SHP77 (cell line): ENCODE results near the gene CEBPA.

Source experiments
- DNase-seq, 2 experiments: peaks; one replicate each; lab custom pipeline; 2025; lab: John Stamatoyannopoulos, UW

The CEBPA gene

GRCh38 chr19:33302175-33302973 lies at the start of gene CEBPA:
TSS of gene CEBPA (minus strand) at chr19:33302534. CDS start at chr19:33302414, 120 bp downstream.
- DNase-seq: peak; percentile 58 to 81

DNA sequence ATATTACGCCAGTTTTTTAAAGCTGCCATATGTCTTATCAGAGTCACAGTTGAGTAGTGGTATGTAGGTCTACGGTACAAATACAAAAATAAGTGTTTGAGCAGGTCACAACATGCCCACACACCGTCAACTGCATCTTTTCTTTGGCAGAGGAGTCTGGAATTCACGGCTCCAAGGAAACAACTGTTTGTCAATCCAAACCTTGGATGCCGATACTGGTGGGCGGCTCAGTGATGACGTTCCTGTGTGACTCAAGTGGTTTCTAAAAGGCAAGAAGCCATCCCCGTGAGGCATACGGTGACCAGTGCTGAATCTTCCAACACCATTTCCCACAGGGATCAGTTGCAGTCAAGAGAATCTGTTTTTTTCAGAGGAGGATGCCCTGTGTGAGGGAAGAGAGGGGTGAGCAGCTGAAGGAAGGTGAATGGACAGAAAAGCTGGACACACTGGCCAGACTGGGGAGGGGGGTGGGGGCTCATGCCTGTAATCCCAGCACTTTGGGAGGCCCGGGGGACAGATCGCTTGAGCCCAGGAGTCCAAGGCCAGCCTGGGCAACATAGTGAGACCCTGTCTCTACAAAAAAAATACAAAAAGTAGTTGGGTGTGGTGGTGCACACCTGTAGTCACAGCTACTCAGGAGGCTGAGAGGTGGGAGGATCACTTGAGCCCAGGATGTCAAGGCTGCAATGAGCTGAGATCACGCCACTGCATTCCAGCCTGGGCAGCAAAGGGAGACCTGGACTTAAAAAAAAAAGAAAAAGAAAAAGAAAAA lies 48.4 kb upstream of the CEBPA start:
- DNase-seq: no peak

GRCh38 chr19:33349319-33350289 lies 47.3 kb upstream of the CEBPA start:
- DNase-seq: no peak

DNA sequence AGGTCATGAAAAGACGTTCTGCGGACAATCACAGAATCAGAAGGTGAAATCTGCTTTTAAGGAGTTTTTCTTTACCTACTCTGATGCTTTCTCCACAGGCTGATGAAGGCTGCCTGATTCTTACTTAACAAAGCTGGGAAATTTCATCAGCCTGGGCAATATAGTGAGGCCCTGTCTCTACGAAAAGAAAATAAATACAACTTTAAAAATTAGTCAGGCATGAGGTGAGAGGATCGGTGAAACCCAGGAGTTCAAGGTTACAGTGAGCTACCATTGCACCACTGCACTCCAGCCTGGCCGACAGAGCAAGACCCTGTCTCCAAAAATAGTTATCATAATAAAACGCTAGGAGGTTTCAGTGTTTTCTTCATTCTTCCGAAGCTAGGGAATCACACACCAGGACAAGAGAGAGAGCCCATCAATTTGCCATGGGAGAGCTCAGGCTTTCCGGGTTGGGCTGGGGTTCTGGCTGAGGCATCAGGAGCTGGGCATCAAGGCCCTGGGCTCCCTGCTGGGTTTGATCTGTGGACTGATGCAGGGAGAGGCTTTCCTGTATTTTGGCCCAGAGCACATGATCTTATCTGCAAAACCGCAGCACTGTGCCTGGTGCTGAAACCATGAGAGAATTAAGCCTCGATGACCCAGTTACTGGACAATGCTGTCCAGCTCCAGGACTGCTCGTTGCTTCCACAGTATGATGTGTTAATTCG lies 46.1 kb upstream of the CEBPA start:
- no peak for DNase-seq

GRCh38 chr19:33347300-33347699 lies 45.0 kb upstream of the CEBPA start:
- DNase-seq: no peak

DNA sequence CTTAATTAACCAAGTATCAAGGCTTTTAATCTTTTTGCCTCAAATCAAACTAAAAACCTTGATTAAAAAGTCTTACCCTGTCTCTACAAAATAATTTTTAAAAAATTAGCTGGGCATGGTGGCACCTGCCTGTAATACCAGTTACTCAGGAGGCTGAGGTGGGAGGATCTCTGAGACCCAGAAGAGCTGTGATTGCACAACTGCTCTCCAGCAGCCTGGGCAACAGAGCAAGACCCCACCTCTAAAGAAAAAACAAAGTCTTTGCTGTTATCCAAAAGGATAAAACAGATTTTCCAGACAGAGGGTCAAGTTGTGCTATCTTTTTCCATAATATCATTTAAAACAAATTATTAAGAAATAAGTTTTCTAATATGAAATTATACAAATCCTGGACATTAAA lies 44.3 kb upstream of the CEBPA start:
- no peak for DNase-seq

GRCh38 chr19:33345163-33345562 lies 42.8 kb upstream of the CEBPA start:
- DNase-seq: no peak

DNA sequence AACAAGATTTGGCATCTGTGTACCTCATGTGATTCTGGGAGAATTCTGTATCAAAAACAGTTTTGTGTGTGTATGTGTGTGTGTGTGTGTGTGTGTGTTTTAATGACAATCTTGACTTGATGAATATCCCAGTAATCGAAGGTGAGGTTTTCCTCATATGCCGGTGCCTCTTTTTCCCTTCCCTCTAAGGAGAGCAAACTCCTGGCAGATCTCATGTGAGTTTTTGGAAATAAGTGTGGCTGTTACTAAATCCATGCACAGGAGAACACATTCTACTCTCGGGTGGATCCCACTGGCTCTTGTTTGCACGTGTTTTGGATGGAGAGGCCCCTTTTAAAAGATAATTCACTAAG lies 42.2 kb upstream of the CEBPA start:
- no peak for DNase-seq

DNA sequence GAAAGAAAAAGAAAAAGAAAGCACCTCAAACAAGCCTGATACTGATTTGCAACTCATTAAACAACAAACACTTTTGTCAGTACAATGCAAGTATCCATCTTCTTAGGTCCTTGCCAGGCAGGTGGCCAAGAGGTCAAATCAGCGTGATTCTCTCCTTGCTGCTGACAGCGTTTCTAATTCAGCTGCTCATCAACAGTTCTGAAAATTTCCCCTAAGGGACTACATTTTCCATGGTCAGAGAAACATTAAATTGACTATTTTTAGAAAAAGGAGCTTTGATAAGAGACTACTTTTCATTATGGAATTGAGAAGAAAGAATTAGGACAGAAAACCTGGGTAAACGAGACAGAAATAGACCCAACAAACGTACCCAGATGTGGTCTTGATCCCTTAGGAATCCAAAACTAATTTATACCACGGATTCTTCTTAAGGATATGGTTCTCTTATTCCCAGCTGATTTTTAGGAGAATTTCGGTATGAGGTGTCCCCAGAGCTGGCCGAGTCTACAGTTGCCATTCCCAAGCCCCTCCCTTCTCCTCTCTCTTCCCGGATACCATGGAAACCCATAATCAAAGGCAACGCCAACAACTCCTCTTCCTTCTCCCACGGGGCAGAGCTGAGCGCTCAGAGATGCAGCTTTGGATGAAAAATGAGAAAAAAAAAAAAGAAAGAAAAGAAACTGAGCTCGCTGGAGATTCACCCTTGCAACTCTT lies 41.7 kb upstream of the CEBPA start:
- DNase-seq: no peak

DNA sequence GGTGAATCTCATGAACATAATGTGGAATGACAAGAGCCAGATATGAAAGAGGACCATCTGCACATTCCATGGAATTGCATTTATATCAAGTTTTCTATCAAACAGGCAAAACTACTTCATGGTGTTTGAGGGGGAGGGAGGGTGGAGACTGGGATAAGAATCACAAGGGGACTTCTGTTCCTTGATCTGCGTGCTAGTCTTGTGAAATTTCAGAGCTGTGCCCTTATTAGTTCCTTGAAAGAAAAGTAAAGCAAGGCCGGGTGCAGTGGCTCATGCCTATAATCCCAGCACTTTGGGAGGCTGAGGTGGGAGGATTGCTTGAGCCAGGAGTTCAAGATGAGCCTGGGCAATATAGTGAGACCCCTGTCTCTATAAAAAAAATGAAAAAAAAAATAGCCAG lies 41.0 kb upstream of the CEBPA start:
- no peak for DNase-seq

DNA sequence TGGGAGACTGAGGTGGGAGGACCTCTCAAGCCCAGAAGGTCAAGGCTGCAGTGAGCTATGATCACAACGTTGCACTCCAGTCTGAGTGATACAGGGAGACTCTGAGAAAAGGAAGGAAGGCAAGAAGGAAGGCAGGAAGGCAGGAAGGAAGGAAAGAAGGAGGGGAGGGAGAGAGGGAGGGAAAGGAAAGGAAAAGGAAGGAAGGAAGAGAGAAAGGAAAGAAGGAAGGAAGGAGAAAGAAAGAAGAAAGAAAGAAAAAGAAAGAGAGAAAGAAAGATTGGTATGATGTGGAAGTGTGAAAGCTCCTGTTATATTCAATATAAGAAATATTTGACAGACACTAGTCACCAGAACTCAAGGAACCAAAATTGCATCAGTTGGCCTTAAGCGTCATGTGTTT lies 38.7 kb upstream of the CEBPA start:
- no peak for DNase-seq

DNA sequence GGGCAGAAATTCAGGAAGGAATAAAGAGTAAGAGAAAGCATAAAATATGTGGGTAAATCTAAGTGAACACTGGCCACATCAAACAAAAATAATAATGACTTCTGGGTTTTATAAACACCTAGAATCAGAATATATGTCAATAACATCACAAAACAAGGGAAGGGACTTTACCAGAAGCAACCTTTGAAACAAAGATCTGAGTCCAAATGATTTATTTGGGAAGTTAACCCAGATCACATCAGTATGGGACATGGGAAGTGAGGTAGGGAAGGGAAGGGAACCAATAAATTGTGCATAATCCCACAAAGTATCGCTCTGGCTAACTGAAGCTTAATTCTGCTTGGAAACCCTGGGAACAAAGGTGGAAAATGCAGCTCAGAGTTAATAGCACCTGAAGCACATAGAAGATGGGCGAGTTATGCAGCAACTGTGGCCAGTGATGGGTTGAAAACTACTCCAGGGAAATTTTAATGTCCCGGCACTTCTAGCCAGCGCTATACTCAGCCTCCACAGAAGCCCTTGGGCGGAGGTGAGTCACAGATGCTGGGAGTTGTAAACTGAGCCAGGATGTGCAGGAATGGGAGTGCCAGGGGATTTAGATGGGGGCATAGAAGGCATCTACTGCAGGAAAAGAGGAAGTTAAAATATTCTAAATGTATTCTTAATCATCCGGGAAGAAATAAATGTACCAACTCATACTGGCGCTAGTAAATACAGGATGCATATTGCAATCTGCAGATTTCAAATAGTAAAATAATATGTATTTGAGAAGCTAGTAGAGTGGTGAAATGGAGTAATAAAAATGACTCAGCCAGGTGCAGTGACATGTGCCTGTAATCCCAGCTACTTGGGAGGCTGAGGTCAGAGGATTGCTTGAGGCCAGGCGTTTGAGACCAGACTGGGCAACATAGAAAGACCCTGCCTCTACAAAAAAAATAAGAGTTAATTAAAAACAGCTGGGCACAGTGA lies 37.0 kb upstream of the CEBPA start:
- no peak for DNase-seq

- no peak for DNase-seq
Observed at GRCh38 chr19:33335446-33335845, 33.1 kb upstream of the CEBPA start.

DNA sequence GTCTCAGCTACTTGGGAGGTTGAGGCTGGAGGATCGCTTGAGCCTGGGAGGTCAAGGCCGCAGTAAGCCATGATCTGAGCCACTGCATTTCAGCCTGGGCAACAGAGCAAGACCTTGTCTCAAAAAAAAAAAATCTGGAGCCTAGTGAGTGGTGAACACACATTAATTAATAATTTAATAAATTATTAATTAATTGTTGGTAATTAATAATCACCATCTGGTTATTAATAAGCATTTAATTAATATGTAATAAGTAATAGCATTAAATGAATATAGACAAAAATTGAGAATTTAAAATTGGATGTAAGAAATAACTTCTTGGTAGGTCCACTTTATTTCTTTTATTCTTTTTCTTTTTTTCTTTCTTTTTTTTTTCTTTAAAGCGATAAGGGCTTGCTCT lies 31.9 kb upstream of the CEBPA start:
- DNase-seq: no peak

DNA sequence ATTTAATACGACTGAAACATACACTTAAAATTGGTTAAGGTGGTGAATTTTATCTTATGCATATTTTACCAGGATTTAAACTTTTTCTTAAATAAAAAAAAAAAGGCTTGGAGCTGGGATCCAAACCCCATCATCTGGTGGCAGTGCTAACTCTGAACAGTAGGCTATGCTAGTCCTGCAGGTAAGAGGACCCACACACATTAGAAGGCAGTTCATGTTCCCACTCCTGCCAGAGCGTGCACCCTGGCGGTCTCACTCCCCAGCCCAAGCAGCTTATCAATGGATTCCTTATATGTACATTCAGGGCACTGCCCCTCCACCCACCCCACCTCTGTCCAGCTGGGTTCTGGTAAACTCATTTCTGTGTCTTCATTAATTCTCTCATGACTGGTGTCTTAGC lies 31.3 kb upstream of the CEBPA start:
- DNase-seq: no peak

DNA sequence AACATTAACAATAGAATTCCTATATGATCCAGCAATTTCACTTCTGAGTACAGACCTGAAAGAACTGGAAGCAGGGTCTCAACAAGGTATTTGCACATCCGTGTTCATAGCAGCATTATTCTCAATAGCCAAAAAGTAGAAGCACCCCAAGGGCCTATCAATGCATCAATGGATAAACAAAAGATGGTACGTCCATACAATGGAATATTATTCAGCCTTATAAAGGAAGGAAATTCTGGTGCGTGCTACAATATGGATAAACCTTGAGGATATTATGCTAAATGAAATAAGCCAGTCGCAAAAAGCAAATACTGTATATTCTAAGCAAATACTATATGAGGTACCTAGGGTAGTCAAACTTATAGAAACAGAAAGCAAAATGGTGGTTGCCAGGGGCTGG lies 30.8 kb upstream of the CEBPA start:
- DNase-seq: no peak

- no peak for DNase-seq
Observed at GRCh38 chr19:33332248-33332647, 29.9 kb upstream of the CEBPA start.

DNA sequence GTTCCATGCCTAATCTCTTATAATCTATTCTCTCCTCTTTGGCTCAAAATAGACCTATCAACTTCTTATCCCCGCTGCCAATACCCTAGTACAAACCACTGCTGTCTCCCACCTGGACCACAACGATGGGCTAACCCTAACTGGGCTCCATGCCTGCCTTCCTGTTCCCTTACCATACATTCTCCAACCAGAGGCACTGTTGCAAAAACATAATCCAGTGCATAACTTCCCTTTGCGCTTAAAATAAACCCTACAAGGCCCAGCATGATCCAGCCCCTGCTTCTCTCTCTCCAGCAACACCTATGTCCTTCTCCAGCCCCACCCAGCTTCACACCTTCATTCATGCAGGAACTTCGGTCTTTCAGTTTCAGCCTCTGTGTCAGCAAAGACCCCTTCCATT lies 27.4 kb upstream of the CEBPA start:
- DNase-seq: no peak

- no peak for DNase-seq
Observed at GRCh38 chr19:33329060-33329459, 26.7 kb upstream of the CEBPA start.

GRCh38 chr19:33325920-33326319 lies 23.6 kb upstream of the CEBPA start:
- DNase-seq: no peak
